Gastroesophageal sphincter (tissue), 4 donors: ENCODE results near the gene CERK. TPM values are rescaled to one million over a fixed set of nuclear protein-coding genes. Genes with fewer than 3 reads are reported as not detected.
"Not testable (repeated sequence)": the region's sequence is repeated elsewhere in the genome, so short reads cannot be mapped to it uniquely, and the experiment has no call there.

Experiments
- ATAC-seq: fragments of 150-250 bp; one replicate; pipeline ENCODE4 v1.9.1; 2016; ENCODE audit warnings: mild to moderate bottlenecking, moderate library complexity
- H3K27ac ChIP-seq, 4 donors: fragments of 200-600 bp; sonication (generic) in 3 of 4; 1 replicate in 3 of 4; 2 replicates in 1 of 4; pipeline ENCODE4 v1.5.1; 2016 to 2019
- H3K27me3 ChIP-seq: fragments of 200-600 bp; sonication (generic); one replicate; pipeline ENCODE4 v1.5.1; 2019
- H3K36me3 ChIP-seq, 2 donors: fragments of 200-600 bp; sonication (generic); one replicate each; pipeline ENCODE4 v1.5.1; 2019; ENCODE audit warnings: control low read depth in 1 of 2
- H3K4me1 ChIP-seq, 3 donors: fragments of 200-600 bp; sonication (generic); 1 replicate in 2 of 3; 2 replicates in 1 of 3; pipeline ENCODE4 v1.5.1; 2016 to 2019; ENCODE audit warnings: control low read depth in 2 of 3
- H3K4me3 ChIP-seq, 2 donors: fragments of 200-600 bp; sonication (generic); one replicate each; pipeline ENCODE4 v1.5.1; 2019; ENCODE audit warnings: mild to moderate bottlenecking in 1 of 2, moderate library complexity in 1 of 2
- H3K9me3 ChIP-seq, 3 donors: fragments of 200-600 bp; sonication (generic); one replicate each; pipeline ENCODE4 v1.5.1; 2017 to 2019; ENCODE audit warnings: control low read depth in 2 of 3
- CTCF ChIP-seq, 4 experiments: fragments of 200-600 bp in 2 of 4; fragments of 450-650 bp in 2 of 4; sonication (generic) in 1 of 4; IDR thresholded peaks; one replicate each; pipeline ENCODE4 v1.5.1; 2017 to 2019; ENCODE audit warnings: antibody characterized with exemption in 4 of 4, mild to moderate bottlenecking in 2 of 4, moderate library complexity in 2 of 4
- EP300 ChIP-seq: sonication (generic); formaldehyde crosslinking; IDR thresholded peaks from one replicate; pipeline ENCODE4 v1.6.1; 2017; ENCODE audit warnings: antibody characterized with exemption, mild to moderate bottlenecking
- POLR2A ChIP-seq, 2 donors: fragments of 450-650 bp; IDR thresholded peaks; one replicate each; pipeline ENCODE4 v1.6.1; 2017; ENCODE audit warnings: antibody characterized with exemption in 2 of 2, mild to moderate bottlenecking in 2 of 2, moderate library complexity in 1 of 2
- POLR2AphosphoS5 ChIP-seq: sonication (generic); formaldehyde crosslinking; IDR thresholded peaks from one replicate; pipeline ENCODE4 v1.6.1; 2017; ENCODE audit warnings: antibody characterized with exemption
- WGBS, 2 donors: methylation state at CpG; one replicate each; pipeline ENCODE4 v1.1.5; 2018; ENCODE audit warnings: low coverage in 1 of 2; 5-methylcytosine and 5-hydroxymethylcytosine counted together
- total RNA-seq, 4 donors: library from RNA; depleted of rRNA; stranded (reverse); fragments of >200 nt; gene quantifications; one replicate each; pipeline ENCODE4 v1.1.0, GENCODE V29; 2016

CERK gene
- total RNA-seq: 10 to 100 TPM; 44.6 to 55.9 (median 45.6) TPM

GRCh38 chr22:46737976-46738646, at the start of gene CERK:
CERK (minus strand) TSS chr22:46738252; CDS start chr22:46738148, 104 bp downstream.
- WGBS, 2 donors: no CpG with 5 or more reads among the region's 99 CpGs
- Histone ChIP-seq H3K27me3 (no peaks in the 10 kb centered on the region), H3K36me3 (no peaks in the 10 kb centered on the region), H3K27ac (peak within 1 kb of the TSS; percentile 66 to 96 (median 93)), H3K9me3 (no peaks in the 10 kb centered on the region), H3K4me3 (peak within 1 kb of the TSS; percentile 72 to 99), H3K4me1 (peaks cover 0 to 65% (median 47%) of the 10 kb centered on the region in 3 donors)
- peak; percentile 84 for ATAC-seq
- TF ChIP-seq POLR2A (IDR thresholded peaks at IDR 0.05) (peak; percentile 42 to 61), CTCF (IDR thresholded peaks at IDR 0.05) (no peak)

- no peaks in the 10 kb centered on the region for H3K27me3 ChIP-seq
- WGBS, 2 donors: 81 to 86% methylated on average over 3 of the region's 3 CpGs
- no peaks in the 10 kb centered on the region for H3K4me1 ChIP-seq
- no peak overlapping the region for H3K27ac ChIP-seq
- H3K36me3 ChIP-seq: no peaks in the 10 kb centered on the region
- TF ChIP-seq POLR2AphosphoS5 (no peak), POLR2A (IDR thresholded peaks at IDR 0.05) (no peak), EP300 (no peak), CTCF (IDR thresholded peaks at IDR 0.05) (no peak)
- no peak for ATAC-seq
- no peak overlapping the region for H3K4me3 ChIP-seq
- peaks cover 0 to 10% (median 0%) of the 10 kb centered on the region in 3 donors for H3K9me3 ChIP-seq
Measured at GRCh38 chr22:46783721-46784120, 45.7 kb upstream of the CERK start.

GRCh38 chr22:46782200-46782599, 44.1 kb upstream of the CERK start:
- H3K27me3 ChIP-seq, H3K27ac ChIP-seq, ATAC-seq, H3K4me1 ChIP-seq, H3K4me3 ChIP-seq, H3K36me3 ChIP-seq, H3K9me3 ChIP-seq: not testable (repeated sequence)
- 80 to 94% methylated on average over 2 to 7 of the region's 10 CpGs for WGBS, 2 donors

- H3K4me3 ChIP-seq: no peak overlapping the region
- no peak overlapping the region for H3K27ac ChIP-seq
- no peaks in the 10 kb centered on the region for H3K36me3 ChIP-seq
- no peaks in the 10 kb centered on the region for H3K27me3 ChIP-seq
- ATAC-seq: no peak
- WGBS, 2 donors: 100% methylated on average over 5 of the region's 9 CpGs; no CpG with 5 or more reads in 1 of the 2 donors
- peaks cover 0 to 7% (median 0%) of the 10 kb centered on the region in 3 donors for H3K9me3 ChIP-seq
- peaks cover 0 to 18% (median 16%) of the 10 kb centered on the region in 3 donors for H3K4me1 ChIP-seq
- TF ChIP-seq EP300 (no peak), CTCF (IDR thresholded peaks at IDR 0.05) (no peak), POLR2A (IDR thresholded peaks at IDR 0.05) (no peak), POLR2AphosphoS5 (no peak)
Measured at GRCh38 chr22:46781291-46781690, 43.2 kb upstream of the CERK start.

GRCh38 chr22:46780453-46780852, 42.4 kb upstream of the CERK start:
- Histone ChIP-seq H3K4me1 (peaks cover 0 to 26% (median 20%) of the 10 kb centered on the region in 3 donors), H3K36me3 (no peaks in the 10 kb centered on the region), H3K27ac (no peak overlapping the region), H3K27me3 (no peaks in the 10 kb centered on the region), H3K9me3 (no peaks in the 10 kb centered on the region), H3K4me3 (no peak overlapping the region)
- no peak for TF ChIP-seq POLR2AphosphoS5
- no peak for TF ChIP-seq CTCF (IDR thresholded peaks at IDR 0.05)
- no peak for TF ChIP-seq EP300
- TF ChIP-seq POLR2A (IDR thresholded peaks at IDR 0.05): no peak
- WGBS, 2 donors: 90 to 100% methylated on average over 1 to 5 of the region's 9 CpGs
- no peak for ATAC-seq
